Activated CD4-positive, alpha-beta T cell treated with anti-CD3 and anti-CD28 coated beads, Interleukin-10, Interleukin-2, amounts not matched to agents 100 ng/mL and 50 ng/mL, durations not matched to agents 16 hours and 8 hours (primary cell): ENCODE measurements around the gene L1CAM.

ENCODE experiments used
- DNase-seq: peaks from one replicate; pipeline ENCODE4 v3.0.0-alpha.2; 2020

Gene L1CAM

GRCh38 chrX:153875391-153876111 lies 10.4 kb downstream of the L1CAM start:
- peak; percentile 41 for DNase-seq

GRCh38 chrX:153874366-153875125 lies 11.4 kb downstream of the L1CAM start:
- no peak for DNase-seq

- no peak for DNase-seq
Observed at GRCh38 chrX:153874085-153874365, 11.9 kb downstream of the L1CAM start.

- no peak for DNase-seq
Observed at GRCh38 chrX:153873282-153874084, 12.5 kb downstream of the L1CAM start.

GRCh38 chrX:153871946-153872878 lies 13.8 kb downstream of the L1CAM start:
- no peak for DNase-seq

GRCh38 chrX:153871451-153871850 lies 14.5 kb downstream of the L1CAM start:
- DNase-seq, result no peak

GRCh38 chrX:153870791-153871360 lies 15.1 kb downstream of the L1CAM start:
- DNase-seq, result no peak

- DNase-seq, result no peak
Observed at GRCh38 chrX:153870288-153870690, 15.7 kb downstream of the L1CAM start.

GRCh38 chrX:153869473-153870287 lies 16.3 kb downstream of the L1CAM start:
- DNase-seq, result no peak

GRCh38 chrX:153868576-153869472 lies 17.1 kb downstream of the L1CAM start:
- no peak for DNase-seq

- no peak for DNase-seq
Observed at GRCh38 chrX:153867671-153868070, 18.3 kb downstream of the L1CAM start.

- no peak for DNase-seq
Observed at GRCh38 chrX:153867139-153867538, 18.8 kb downstream of the L1CAM start.

GRCh38 chrX:153866302-153867019 lies 19.5 kb downstream of the L1CAM start:
- DNase-seq, result no peak

- no peak for DNase-seq
Observed at GRCh38 chrX:153865685-153866084, 20.3 kb downstream of the L1CAM start.

- no peak for DNase-seq
Observed at GRCh38 chrX:153865321-153865580, 20.7 kb downstream of the L1CAM start.

GRCh38 chrX:153864561-153865320 lies 21.2 kb downstream of the L1CAM start:
- no peak for DNase-seq

GRCh38 chrX:153864101-153864500 lies 21.9 kb downstream of the L1CAM start:
- no peak for DNase-seq

- no peak for DNase-seq
Observed at GRCh38 chrX:153863251-153863991, 22.6 kb downstream of the L1CAM start.
